CD14-positive monocyte (primary cell): ENCODE data around the gene PET117. TPM values are rescaled to one million over a fixed set of nuclear protein-coding genes. Genes with fewer than 3 reads are reported as not detected.

Source experiments
- DNase-seq, 3 donors: peaks; one replicate each; pipeline ENCODE4 v3.0.0-alpha.2; 2011 to 2022
- H2AFZ ChIP-seq: 2 replicates; pipeline ENCODE4 v1.6.0; 2012; ENCODE audit warnings: mild to moderate bottlenecking, low read depth, low read length, inconsistent platforms; ENCODE audit not compliant: insufficient read depth, poor library complexity, severe bottlenecking
- H3K27ac ChIP-seq, 2 donors: 1 replicate in 1 of 2; 2 replicates in 1 of 2; pipeline ENCODE4 v1.5.1; 2012 to 2013; ENCODE audit warnings: low read length in 2 of 2, control low read depth in 1 of 2, inconsistent platforms in 1 of 2, low read depth in 1 of 2, mild to moderate bottlenecking in 1 of 2
- H3K27me3 ChIP-seq, 2 donors: one replicate each; pipeline versions ENCODE4 v1.6.0 to v1.6.1; 2011 to 2013; ENCODE audit warnings: low read length in 2 of 2; ENCODE audit not compliant: control insufficient read depth in 2 of 2, insufficient read depth in 2 of 2
- H3K36me3 ChIP-seq, 2 donors: replicated peaks in 1 of 2; 1 replicate in 1 of 2; 2 replicates in 1 of 2; pipeline versions ENCODE4 v1.5.1 to v1.6.1; 2012 to 2013; ENCODE audit warnings: low read length in 2 of 2, control low read depth in 1 of 2, inconsistent platforms in 1 of 2, mild to moderate bottlenecking in 1 of 2; ENCODE audit not compliant: insufficient read depth in 2 of 2, control insufficient read depth in 1 of 2
- H3K4me1 ChIP-seq, 2 donors: 1 replicate in 1 of 2; 2 replicates in 1 of 2; pipeline versions ENCODE4 v1.5.1 to v1.6.1; 2012 to 2013; ENCODE audit warnings: low read length in 2 of 2, control low read depth in 1 of 2, inconsistent platforms in 1 of 2, mild to moderate bottlenecking in 1 of 2, moderate library complexity in 1 of 2; ENCODE audit not compliant: insufficient read depth in 2 of 2, control insufficient read depth in 1 of 2
- H3K4me2 ChIP-seq: replicated peaks from 2 replicates; pipeline ENCODE3; 2012; ENCODE audit warnings: low read length, moderate library complexity, mild to moderate bottlenecking; ENCODE audit not compliant: poor library complexity, severe bottlenecking; ENCODE audit errors: extremely low read depth
- H3K4me3 ChIP-seq, 3 experiments: fragments of 200-600 bp in 1 of 3; sonication (generic) in 1 of 3; replicated peaks in 1 of 3; 1 replicate in 2 of 3; 2 replicates in 1 of 3; pipeline ENCODE4 v1.5.1; 2011 to 2013; ENCODE audit warnings: low read length in 3 of 3, mild to moderate bottlenecking in 3 of 3, control low read depth in 2 of 3, low read depth in 2 of 3, inconsistent platforms in 1 of 3, moderate library complexity in 1 of 3
- H3K79me2 ChIP-seq: 2 replicates; pipeline ENCODE4 v1.6.0; 2012; ENCODE audit warnings: mild to moderate bottlenecking, control low read depth, inconsistent platforms, low read length, moderate library complexity; ENCODE audit not compliant: insufficient read depth
- H3K9ac ChIP-seq: 2 replicates; pipeline ENCODE4 v1.6.0; 2017; ENCODE audit warnings: low read length, mild to moderate bottlenecking; ENCODE audit not compliant: insufficient read depth, poor library complexity, severe bottlenecking
- H3K9me3 ChIP-seq, 2 donors: replicated peaks in 1 of 2; 1 replicate in 1 of 2; 2 replicates in 1 of 2; pipeline versions ENCODE4 v1.5.1 to v1.6.1; 2012 to 2013; ENCODE audit warnings: low read length in 2 of 2, control low read depth in 1 of 2; ENCODE audit not compliant: control insufficient read depth in 1 of 2, insufficient read depth in 1 of 2
- H4K20me1 ChIP-seq: 2 replicates; pipeline ENCODE4 v1.6.0; 2012; ENCODE audit warnings: mild to moderate bottlenecking, low read length, control low read depth, moderate library complexity; ENCODE audit not compliant: insufficient read depth
- H3K27ac Mint-ChIP-seq, 7 donors: one replicate each; pipeline ENCODE4 v1.8.0; 2020; ENCODE audit warnings: mild to moderate bottlenecking in 7 of 7, mixed read lengths in 7 of 7, moderate library complexity in 6 of 7, inconsistent platforms in 2 of 7
- H3K27me3 Mint-ChIP-seq, 3 donors: one replicate each; pipeline ENCODE4 v1.8.0; 2021 to 2022; ENCODE audit warnings: low read depth in 3 of 3, mild to moderate bottlenecking in 3 of 3, mixed read lengths in 3 of 3, moderate library complexity in 3 of 3, inconsistent platforms in 1 of 3
- H3K36me3 Mint-ChIP-seq, 2 donors: one replicate each; pipeline ENCODE4 v1.8.0; 2020; ENCODE audit warnings: mixed read lengths in 2 of 2, inconsistent platforms in 1 of 2, mild to moderate bottlenecking in 1 of 2
- H3K4me1 Mint-ChIP-seq: one replicate; pipeline ENCODE4 v1.8.0; 2020; ENCODE audit warnings: mild to moderate bottlenecking, mixed read lengths
- H3K4me3 Mint-ChIP-seq, 2 donors: one replicate each; pipeline ENCODE4 v1.8.0; 2020; ENCODE audit warnings: mild to moderate bottlenecking in 2 of 2, mixed read lengths in 2 of 2, moderate library complexity in 1 of 2
- H3K9me3 Mint-ChIP-seq, 7 donors: one replicate each; pipeline ENCODE4 v1.8.0; 2020 to 2022; ENCODE audit warnings: mixed read lengths in 7 of 7, mild to moderate bottlenecking in 6 of 7, moderate library complexity in 6 of 7, inconsistent platforms in 2 of 7
- WGBS: methylation state at CpG from one replicate; pipeline ENCODE4 v1.1.5; 2013; ENCODE audit warnings: missing lambda C conversion rate; ENCODE audit not compliant: insufficient coverage; 5-methylcytosine and 5-hydroxymethylcytosine counted together
- intact Hi-C, 2 donors: fragments of 100-400 bp; cut with micrococcal nuclease; formaldehyde crosslinking; loops; one replicate each; pipeline versions ENCODE4 v1.15.0 to v1.15.1; 2023
- polyA plus RNA-seq, 3 donors: library from polyadenylated mRNA; depleted of rRNA in 1 of 3; unstranded in 2 of 3; stranded (reverse) in 1 of 3; fragments of 300-500 nt in 2 of 3; fragments of >200 nt in 1 of 3; fragmentation: Illumina TruSeq in 2 of 3; gene quantifications; 1 replicate in 2 of 3; 2 replicates in 1 of 3; pipeline ENCODE4 v1.2.3, GENCODE V29; 2012 to 2021
- small RNA-seq: library from RNA; depleted of rRNA; stranded (forward); fragments of <200 nt; gene quantifications from one replicate; pipeline ENCODE3, GENCODE V24; 2012; ENCODE audit warnings: low read depth; ENCODE audit not compliant: insufficient read length
- TF ChIP-seq, protein P1 (sequence below): fragments of 200-600 bp; IDR thresholded peaks from one replicate; pipeline ENCODE4 v1.8.0; 2022; ENCODE audit warnings: antibody characterized with exemption, mild to moderate bottlenecking

PET117 gene
- polyA plus RNA-seq, 3 donors, result 3.9 to 19.5 (median 16.6) TPM

GRCh38 chr20:18191306-18191705, 53.6 kb downstream of the PET117 start:
- 75% methylated on average over 1 of the region's 1 CpG for WGBS
- H3K27ac Mint-ChIP-seq, result peak overlapping the region in 2 of 7 donors; percentile 30 to 38

More at GRCh38 chr20:18191306-18191705, 53.6 kb downstream of the PET117 start:
- intact Hi-C loops, result no loop called here
- H3K4me2 ChIP-seq, result no peak overlapping the region
- no peak overlapping the region for H2AFZ ChIP-seq
- H3K9ac ChIP-seq, result no peak overlapping the region
- H3K79me2 ChIP-seq, result no peaks in the 10 kb centered on the region
- no peaks in the 10 kb centered on the region for H4K20me1 ChIP-seq
- Mint-ChIP-seq H3K4me1 (no peaks in the 10 kb centered on the region), H3K9me3 (peaks cover 0 to 11% (median 2%) of the 10 kb centered on the region in 7 donors), H3K36me3 (peaks cover 32 to 42% of the 10 kb centered on the region in 2 donors), H3K27me3 (peaks cover 0 to 2% (median 0%) of the 10 kb centered on the region in 3 donors), H3K4me3 (no peak overlapping the region)
- H3K4me3 ChIP-seq, result no peak overlapping the region
- peaks cover 37 to 44% of the 10 kb centered on the region in 2 donors for H3K36me3 ChIP-seq
- no peaks in the 10 kb centered on the region for H3K27me3 ChIP-seq
- no peak overlapping the region for H3K27ac ChIP-seq
- H3K4me1 ChIP-seq, result no peaks in the 10 kb centered on the region
- H3K9me3 ChIP-seq, result no peaks in the 10 kb centered on the region
- TF ChIP-seq, protein P1, sequence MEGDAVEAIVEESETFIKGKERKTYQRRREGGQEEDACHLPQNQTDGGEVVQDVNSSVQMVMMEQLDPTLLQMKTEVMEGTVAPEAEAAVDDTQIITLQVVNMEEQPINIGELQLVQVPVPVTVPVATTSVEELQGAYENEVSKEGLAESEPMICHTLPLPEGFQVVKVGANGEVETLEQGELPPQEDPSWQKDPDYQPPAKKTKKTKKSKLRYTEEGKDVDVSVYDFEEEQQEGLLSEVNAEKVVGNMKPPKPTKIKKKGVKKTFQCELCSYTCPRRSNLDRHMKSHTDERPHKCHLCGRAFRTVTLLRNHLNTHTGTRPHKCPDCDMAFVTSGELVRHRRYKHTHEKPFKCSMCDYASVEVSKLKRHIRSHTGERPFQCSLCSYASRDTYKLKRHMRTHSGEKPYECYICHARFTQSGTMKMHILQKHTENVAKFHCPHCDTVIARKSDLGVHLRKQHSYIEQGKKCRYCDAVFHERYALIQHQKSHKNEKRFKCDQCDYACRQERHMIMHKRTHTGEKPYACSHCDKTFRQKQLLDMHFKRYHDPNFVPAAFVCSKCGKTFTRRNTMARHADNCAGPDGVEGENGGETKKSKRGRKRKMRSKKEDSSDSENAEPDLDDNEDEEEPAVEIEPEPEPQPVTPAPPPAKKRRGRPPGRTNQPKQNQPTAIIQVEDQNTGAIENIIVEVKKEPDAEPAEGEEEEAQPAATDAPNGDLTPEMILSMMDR, result no peak
- DNase-seq, result no peak

Small RNA genes within 50 kb of the gene (small RNA-seq; reads per million reads assigned to genes)
- not detected for gene RF00019
- gene RNU7-137P, result not detected

Other genes starting within 250 kb of the PET117 start
- gene SNX5, start 169.1 kb upstream of the PET117 start, polyA plus RNA-seq, result 10 to 100 TPM; 55.6 to 83.8 (median 66.1) TPM
- 10 to 100 TPM in 2 of 3 donors, 1 to 10 TPM in 1; 2.5 to 20.1 (median 13.4) TPM for gene MGME1, start 168.8 kb upstream of the PET117 start, polyA plus RNA-seq
- gene OVOL2, start 79.9 kb upstream of the PET117 start, polyA plus RNA-seq, result not detected
- 1 to 10 TPM; 3.4 to 6.0 (median 5.7) TPM for gene KAT14, start within 50 bp of the PET117 start, polyA plus RNA-seq
- 1 to 10 TPM; 1.7 to 9.7 (median 3.4) TPM for gene ZNF133, start 150.7 kb downstream of the PET117 start, polyA plus RNA-seq